Hypothalamus (tissue), 51 donors: ENCODE results near the gene SLC39A1.
"Not testable (repeated sequence)": the region's sequence is repeated elsewhere in the genome, so short reads cannot be mapped to it uniquely, and the experiment has no call there.

Experiments
- DNase-seq, 51 donors: peaks; one replicate each; lab custom pipeline; 2025; lab: John Stamatoyannopoulos, UW

The SLC39A1 gene

DNA sequence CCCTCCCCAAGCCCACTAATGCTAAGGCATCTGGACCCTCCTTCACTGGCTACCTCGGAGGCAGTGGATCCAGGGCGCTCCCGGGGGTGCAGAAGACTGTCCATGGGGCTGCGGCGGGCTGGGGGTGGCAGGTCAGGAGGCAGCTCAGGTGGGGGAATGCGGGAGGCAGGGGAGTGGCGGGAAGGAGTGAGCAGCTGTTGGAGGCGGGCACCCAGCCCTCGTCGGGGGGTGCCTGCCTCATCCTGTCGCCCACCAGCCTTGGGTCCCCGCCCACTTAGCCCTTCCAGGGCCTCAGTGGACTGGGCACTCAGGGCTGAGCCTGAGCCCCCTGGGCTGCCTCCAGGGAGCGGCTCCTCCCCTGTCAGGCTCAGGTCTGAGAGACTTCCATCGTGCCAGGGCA, 29.9 kb downstream of the SLC39A1 start:
- no peak for DNase-seq

DNA sequence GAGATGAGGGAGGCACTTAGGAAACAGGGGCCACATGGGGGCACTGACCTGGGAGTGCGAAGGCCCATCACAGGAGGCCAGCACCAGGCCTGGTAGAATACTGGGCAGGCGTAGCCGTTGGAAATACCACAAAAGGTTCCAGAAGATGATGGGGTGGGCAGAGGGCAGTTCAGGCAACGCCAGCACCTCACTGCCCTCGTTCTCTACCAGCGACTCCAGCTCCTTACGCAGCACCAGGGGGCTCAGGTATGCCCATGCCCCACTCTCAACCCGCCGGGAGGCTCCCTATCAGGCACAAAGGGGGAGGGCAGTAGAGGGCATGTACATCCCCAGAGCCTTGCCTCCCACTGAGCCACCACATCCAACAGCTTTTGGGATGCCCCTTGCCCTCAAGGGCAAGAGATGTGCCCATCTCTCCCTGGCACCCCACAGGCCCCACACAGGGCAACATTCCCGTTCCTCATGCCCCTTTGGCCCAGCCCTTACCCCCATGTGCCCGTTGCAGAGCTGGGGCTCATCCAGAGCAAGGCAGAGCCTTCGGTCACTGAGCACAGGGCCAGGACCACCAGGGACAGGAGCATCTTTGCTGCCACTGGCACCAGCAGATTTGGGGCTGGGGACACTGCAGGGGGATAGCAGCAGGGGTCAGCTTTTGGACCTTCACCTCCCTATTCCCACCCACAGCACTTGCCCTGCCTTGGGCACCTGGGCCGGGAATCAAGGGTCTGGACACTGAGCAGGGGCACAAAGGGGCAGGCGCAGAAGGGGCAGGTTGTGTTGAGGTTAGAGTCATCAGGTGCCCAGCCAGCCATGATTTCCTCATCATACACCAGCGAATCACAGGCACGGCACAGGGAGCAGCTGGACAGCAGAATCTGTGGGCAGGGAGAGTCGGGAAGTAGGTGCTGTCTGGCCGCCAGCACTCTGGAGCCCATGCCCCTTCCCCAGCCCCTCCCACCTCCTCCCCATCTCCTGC, 30.9 kb downstream of the SLC39A1 start:
- DNase-seq, result no peak

DNA sequence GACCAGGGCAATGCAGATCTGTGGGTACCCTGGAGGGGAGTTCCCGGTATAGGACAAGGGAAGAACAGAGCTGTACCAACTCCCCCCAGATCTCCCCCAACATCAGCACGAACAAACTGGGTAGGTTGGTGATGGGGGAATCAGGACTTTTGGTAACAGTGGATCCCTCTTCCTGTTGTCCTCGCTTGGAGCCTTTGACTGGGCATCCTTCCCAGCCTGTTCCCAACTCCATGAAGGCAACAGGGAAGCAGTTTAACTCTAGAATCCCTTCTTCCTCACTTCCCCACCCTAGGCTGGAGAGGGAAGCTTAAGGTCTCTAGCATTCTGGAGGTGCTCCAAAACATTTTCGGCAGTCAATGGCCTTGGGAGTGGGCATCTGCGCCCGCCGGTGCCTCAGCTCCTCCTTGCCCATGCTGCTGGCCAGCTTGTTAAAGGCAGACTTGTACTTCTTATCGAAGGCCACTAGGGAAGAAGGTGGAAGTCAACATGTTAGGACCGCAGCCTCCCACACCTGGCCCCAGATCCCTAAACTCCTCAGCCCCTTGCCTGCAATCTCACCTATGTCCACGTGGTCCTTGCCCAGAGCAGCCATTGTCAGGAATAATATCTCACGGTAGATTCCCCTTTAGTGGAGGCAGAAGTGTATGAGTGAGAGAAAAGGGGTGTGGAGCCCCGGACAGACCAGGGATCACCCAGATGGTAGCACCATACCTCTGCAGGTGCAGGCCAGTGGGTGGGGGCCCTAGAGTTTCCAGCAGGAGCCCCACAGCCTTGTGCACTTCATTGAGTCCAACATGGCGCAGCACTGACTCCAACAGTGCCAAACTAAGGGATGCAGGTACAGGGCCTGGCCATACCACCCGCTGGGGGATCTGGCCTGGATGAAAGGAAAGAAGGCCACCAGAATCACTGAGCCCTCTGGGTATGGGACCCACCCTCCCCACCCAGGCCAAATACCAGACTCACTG, 33.1 kb downstream of the SLC39A1 start:
- DNase-seq, result peak in 4 of 51 donors; percentile 7 to 22 (median 14)

DNA sequence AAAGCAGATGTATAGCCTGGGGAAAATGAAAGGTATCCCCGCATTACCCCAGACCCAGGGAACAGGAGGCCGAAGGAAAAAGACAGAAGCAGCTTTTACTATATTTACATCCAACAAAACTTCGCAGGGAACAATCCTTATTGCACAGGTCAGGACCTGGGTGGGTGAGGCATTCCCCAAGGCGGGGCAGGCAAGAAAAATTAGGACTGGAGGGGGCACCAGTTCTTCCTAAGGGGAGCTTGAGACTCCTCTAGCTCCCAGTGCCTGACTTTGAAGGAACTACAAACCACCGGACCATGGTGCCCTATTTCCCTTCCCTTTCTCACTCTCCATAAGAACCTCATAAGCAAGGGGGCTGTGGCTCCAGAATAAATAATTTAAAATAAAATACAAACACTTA, 33.9 kb downstream of the SLC39A1 start:
- no peak for DNase-seq

DNA sequence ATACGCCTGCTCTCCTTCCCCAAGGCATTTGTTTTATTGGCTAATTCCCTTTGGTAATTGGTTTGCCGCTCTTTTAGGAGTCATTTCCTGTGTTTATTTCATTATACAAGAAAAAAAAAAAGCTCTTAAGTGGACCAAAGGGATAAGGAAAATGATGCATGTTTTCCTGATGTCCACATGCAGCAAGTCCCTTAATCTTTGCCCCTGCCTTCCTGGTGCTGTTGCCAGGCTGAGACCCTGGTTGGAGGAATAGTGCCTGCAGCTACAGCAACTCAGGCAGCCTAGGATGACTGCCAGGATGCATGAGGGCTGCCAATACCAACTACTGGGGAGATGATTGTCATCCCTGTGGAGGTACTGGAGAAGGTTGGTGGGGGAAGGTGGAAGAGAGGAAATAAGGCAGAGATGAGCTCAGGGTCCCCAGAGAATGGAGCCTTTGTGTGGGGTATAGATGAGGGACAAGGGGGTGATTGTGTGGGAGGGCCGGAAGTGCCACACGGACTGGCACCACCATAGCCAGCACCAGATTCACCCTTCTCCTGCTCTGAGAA, 34.5 kb downstream of the SLC39A1 start:
- peak in 41 of 51 donors; percentile 4 to 91 (median 58) for DNase-seq

DNA sequence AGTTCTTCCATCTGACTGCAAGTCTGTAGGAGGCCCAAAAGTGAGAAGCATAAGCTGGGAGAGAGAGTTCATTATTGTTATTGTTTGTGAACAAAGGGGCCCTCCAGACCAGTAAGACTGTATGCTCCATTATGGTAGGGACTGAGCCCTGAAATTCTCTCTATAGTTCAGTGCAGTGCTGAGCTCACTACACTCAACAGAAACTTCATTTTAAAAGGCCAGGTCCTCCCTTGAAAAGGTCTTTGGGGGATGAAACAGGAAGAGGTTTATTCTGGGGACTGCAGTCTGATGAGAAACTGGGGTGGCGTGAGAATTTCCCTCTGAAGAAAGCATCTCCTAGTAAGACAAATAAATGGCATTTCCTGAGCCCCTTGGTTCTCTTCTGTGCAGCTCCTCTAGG, 35.1 kb downstream of the SLC39A1 start:
- peak in 1 of 51 donors; percentile 27 for DNase-seq

DNA sequence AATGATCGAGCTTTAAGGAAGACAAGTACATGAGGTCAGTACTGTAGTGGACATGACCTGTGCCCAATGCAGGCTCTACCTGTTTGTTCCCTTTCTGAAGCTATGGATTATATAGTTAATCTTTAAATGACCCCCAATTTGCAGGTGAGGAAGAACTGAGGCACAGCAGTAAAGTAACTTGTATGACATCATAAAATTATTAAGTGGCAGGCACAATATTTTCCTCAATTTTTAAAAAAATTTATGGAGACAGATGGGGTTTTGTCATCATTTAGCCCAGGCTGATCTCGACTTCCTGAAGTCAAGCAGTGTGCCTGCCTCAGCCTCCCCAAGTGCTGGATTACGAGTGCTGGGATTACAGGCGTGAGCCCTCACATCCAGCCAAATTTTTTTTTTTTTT, 36.9 kb downstream of the SLC39A1 start:
- no peak for DNase-seq

DNA sequence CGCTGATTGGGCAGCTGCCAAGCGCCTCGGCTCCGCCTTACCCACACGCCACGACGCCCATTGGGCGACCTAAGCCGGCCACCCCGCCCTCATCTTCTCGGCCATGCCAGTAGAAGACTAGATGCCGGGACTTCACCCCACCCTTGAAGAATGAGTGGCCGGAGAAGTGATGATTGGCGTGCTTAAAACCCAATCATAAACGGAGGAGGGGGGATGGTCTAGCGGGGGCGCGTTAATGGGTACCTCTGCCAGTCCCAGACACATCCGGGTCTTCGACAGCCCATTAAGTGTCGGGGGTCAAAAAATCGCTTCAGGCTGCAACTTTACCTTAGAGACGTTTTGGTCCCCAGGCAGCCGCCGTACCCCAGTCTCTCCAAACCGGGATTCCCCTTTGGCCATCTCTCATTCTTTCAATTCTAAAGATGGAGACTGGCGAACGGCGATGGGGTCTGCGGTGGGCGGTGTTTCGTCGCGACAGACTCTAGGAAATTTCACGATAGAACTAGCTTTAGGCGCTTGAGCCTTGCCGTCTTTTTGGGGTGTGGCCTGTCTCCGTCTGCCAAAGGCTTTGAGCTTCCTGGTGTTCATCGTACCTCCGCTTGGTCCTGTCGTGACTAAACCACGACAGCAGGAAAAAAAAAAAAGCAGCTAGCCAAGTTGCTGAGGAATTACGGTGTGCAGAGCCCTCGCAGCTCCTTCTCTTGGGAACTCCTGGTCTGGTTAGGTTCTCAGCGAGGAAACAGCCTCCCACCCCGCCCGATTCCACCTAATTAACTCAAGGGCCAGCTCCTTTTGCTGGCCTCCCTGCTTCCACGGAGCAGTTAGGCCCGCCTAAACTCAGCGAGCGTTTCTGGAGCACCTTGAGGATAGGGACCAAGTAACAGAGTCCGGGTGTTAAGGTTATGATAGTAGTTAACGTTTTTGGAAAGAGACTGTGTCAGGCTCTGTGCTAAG, 40.1 kb downstream of the SLC39A1 start, which contains the start of gene GATAD2B:
TSS of gene GATAD2B (minus strand) at position 1 of the 954 bp plus-strand sequence. CDS start 94,625 bp downstream, outside the sequence.
- DNase-seq, result peak; percentile 86 to 100 (median 98)

DNA sequence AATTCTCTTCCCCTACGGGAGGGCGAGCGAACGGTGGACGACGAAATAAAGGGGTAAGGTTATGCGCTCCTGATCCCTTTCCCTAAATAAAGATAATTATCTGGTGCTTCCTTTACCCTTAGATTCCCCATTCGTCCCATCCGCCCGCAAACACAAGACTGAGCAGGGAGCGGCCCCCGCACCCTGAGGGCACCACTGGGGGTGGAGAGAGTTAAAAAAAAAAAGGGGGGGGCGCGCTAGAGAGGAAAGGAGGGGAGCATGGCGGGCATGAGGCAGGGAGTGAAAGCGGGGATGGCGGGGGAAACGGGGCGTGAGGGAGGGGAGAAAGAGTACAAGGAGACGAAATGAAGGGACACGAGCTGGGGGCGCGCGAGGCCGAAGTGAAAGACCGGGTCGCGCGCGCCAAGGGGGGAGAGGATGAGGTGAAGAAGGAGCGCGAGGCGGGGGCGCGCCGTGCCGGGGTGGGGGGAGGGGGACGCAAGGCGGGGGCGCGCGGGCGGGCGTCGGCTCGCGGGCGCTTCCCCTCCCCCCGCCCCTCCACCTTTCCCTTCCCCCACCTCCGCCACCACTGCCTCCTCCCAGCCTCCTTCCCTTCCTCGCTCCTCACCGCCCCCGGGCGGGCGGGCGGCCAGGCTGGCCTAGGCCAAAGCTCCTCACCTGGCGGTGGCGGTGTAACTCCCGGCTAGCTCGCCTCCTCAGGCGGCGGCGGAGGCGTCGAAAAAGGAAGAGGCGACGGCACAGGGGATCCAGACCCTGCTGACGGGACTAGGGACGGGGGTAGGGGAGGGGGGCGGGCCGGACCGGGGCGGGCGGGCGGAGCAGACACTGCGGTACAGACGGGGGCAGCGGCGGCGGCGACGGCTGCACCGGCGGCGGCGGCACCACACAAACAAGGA, 41.0 kb downstream of the SLC39A1 start:
- DNase-seq, result peak in 20 of 51 donors; percentile 20 to 74 (median 58)

DNA sequence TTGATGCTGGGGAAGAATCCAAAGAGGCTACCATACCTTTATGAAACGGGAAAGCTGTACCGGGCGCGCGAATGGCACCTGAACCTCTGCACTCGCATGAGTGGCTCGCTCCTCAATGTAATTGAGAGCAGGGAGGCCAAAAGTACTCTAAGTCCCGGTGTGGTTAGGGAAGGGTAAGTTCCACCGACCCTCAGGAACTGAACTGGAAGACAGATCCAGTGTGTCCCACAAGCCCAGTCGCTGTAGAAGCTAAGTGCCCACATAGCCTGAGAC, 41.6 kb downstream of the SLC39A1 start:
- peak in 2 of 51 donors; percentile 26 to 48 for DNase-seq

DNA sequence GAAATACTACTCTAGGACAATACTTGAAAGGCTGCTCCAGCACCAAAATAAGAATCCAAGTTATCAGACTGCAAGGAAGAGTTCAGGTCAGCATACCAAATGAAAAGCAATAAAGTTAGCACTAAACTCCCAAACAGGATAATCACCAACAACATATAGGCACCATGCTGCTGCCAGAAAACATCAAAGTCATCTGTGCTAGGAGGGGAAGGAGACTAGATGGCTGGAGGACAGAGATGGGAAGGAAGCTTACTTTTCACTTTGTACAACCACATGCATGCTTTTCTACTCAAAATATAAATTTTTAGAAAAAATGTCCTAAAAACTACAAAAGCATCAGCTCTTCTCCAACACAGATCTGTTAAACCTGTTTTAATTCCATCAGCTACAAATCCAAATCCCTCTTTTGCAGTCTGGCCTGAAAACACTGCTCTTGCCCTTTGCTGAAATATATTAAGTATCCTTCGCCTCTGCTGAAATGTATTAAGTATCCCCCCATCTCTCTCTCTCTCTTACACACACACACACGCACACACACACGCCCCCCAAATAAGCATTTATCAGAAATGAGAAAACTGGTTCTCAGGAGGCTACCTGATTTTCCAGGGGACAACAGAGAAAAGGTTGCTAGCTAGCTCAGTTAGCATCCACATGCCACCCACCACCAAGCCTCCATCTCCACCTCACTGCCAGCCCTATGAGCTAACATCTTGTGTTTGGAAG, 42.1 kb downstream of the SLC39A1 start:
- no peak for DNase-seq

DNA sequence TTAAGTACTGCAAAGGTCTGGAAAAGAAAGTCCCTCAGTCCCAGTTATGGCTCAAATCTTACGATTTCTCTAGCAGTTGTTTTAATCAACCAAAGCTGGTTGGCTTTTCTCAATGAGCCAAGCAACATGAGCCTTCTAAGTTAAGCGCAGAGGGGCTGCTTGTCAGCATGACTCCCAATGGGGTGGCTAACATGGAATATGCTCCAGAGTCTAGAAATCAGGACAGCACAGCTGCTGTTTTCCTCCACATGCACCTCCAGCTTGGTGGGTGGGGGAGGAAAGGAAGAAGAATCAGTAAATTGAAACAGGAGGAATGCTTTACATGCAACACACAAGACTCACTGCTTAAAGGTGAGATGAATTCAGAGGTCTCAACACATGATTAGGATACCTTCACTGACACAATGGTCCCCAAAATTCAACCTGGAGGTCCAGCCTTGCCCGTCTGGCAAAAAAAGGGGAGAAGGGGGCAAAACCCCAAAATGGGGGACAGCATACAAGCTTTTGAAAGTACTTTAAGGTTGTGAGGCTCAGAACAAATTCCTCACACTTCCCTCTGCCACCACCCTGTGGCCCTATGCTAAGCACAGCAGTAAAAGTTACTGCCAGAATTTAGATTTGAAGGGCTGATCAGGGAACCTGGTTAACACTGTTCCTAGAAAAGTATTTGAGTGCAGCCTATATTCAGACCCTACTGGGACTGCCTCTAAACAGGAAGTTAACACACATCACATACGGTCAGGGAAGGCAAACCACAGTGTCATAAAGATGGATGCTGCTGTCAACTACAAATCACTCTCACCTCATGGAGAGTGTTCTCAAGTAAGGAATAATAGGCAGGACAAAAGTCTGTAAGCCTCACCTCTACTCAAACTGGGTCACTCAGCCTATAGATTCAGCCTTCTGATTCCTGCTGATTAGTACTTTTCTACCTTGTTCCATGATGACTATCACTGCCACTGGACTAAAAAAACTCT, 43.2 kb downstream of the SLC39A1 start:
- peak in 1 of 51 donors; percentile 28 for DNase-seq

DNA sequence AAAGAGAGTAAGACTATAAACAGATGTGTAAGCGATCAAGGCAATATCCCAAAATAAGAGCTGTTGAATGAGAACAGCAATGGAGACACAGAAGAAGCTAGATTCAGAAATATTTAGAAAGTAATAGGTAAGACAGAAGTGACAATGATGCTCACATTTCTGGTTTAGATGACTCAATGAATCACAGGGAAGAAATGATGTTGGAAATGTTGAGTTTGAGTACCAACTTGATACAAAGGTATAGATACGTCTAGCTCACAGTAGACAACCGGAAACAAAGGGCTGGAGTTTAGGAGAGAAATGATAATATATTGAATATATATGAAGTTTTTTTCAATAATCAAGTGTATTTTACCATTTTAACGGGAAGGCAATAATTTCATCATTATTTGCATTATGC, 47.0 kb downstream of the SLC39A1 start:
- DNase-seq, result no peak

DNA sequence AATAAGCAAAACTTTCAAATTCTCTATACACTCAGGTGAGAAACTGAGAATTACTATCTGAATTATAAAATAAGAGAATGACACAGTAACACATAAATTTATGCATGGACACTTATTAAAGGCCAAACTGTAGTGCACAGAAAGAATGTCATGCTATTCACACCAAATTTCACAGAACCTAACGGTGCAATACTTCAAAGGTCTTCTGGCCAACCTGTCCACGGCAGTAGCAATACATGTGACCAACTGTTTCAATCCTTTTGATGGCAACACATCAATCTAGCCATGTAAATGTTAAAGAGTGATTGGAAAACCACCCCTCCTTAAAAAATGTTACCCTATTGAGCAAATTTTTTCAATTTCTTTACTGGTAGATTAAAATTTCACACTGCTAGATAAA, 51.0 kb downstream of the SLC39A1 start:
- DNase-seq, result no peak

DNA sequence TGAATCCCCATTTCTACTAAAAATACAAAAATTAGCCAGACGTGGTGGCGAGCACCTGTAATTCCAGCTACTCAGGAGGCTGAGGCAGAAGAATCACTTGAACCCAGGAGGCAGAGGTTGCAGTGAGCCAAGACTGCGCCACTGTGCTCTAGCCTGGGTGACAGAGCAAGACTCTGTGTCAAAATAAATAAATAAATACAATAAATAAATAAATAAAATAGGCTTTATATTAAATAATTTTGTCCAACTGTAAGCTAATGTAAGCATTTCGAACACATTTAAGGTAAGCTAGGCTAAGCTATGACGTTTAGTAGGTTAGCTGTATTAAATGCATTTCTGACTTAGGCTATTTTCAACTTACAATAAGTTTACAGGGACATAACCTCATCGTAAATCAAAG, 52.8 kb downstream of the SLC39A1 start:
- not testable (repeated sequence) for DNase-seq
